IPS-15b (cell line): ENCODE measurements around the gene MRPL53.

Experiments used
- H3K27me3 ChIP-seq: one replicate; pipeline ENCODE4 v1.6.1; 2013; ENCODE audit warnings: low read length; ENCODE audit not compliant: control insufficient read depth, insufficient read depth
- H3K36me3 ChIP-seq: one replicate; pipeline ENCODE4 v1.6.1; 2013; ENCODE audit warnings: low read length; ENCODE audit not compliant: control insufficient read depth, insufficient read depth
- H3K4me1 ChIP-seq: one replicate; pipeline ENCODE4 v1.6.1; 2013; ENCODE audit warnings: mild to moderate bottlenecking, low read length; ENCODE audit not compliant: control insufficient read depth, insufficient read depth
- H3K4me3 ChIP-seq: one replicate; pipeline ENCODE4 v1.5.1; 2013; ENCODE audit warnings: low read depth, low read length
- H3K9ac ChIP-seq: one replicate; pipeline ENCODE4 v1.6.1; 2013; ENCODE audit warnings: low read depth, mild to moderate bottlenecking, low read length
- H3K9me3 ChIP-seq: one replicate; pipeline ENCODE4 v1.6.1; 2013; ENCODE audit warnings: mild to moderate bottlenecking, low read length; ENCODE audit not compliant: control insufficient read depth, insufficient read depth

Gene MRPL53

DNA sequence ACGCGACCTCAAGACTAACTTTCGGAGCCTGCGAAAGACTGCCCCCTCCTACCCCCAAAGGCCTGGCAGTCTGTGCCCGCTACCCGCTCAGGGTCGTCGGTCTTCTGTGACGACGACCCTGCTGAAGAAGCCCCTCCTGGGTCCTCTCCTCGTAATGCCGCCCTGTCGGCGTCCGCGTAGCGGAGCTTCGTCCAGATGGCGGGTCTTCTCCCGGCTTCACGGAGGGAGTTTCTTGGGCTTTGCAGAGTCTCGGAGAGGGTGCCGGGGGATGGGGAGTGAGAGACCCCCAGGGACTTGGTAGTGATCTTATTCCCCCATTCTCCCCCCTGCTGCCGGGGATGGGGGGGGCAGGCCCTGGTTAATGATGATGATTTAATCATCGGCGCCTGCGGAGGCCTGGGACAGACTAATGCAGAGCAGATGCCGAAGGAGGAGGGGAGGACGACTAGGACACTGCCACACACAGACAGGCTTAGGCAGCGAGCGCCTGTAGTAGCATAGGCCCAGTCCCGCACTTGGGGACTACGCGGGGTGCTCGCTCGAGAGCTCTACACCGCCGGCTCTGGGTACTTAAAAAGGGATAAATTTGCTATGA is 35.5 kb upstream of the MRPL53 start:
- Histone ChIP-seq H3K9me3 (no peaks in the 10 kb centered on the region), H3K27me3 (peaks cover 83% of the 10 kb centered on the region), H3K36me3 (peaks cover 4% of the 10 kb centered on the region), H3K4me3 (peak overlapping the region; percentile 93), H3K4me1 (peaks cover 3% of the 10 kb centered on the region), H3K9ac (peak overlapping the region; percentile 81)

DNA sequence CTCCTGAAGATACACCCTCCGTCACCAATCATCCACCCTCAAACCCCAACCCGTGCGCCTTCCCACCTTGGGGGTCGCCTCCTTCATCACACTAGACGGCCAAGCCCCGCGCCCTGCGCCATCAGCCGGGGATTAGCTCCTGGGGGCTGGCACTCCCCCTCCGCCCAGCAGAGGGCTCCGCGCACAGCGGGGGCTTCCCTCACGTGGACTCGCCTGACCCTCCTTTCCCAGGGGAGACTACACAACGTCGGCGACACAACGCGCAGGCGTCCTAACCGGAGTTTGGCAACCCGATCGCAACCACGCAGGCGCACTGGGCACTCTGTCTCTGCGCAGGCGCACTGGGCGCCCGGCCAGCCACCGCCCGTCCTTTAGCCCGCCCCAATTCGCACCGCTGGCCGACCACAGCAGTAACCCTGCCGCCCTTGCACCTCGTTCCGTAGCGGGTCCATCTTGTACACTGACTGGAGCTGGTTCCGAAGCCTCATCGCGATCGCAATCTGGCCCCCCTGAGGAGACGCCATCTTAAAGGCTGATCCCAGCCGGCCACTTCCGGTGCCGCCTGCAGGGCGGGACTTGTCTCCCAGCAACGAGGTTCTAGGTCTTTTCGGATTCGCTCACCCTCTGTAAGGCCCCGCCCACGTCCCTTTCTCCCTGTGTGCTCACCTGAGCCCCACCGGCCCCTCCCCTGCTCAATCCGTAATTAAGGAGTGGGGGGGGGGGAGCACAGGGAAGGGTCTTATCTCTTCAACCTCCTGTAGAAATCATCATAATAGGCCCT is 34.9 kb upstream of the MRPL53 start, which contains the start of gene PCGF1:
Gene PCGF1 (minus strand): TSS at position 551 of the 781 bp plus-strand sequence. CDS start 27 bp downstream, at position 524.
- Histone ChIP-seq H3K4me1 (peaks cover 3% of the 10 kb centered on the region), H3K9me3 (no peaks in the 10 kb centered on the region), H3K36me3 (peaks cover 4% of the 10 kb centered on the region), H3K27me3 (peaks cover 83% of the 10 kb centered on the region), H3K9ac (peak within 1 kb of the TSS; percentile 84), H3K4me3 (peak within 1 kb of the TSS; percentile 93)

DNA sequence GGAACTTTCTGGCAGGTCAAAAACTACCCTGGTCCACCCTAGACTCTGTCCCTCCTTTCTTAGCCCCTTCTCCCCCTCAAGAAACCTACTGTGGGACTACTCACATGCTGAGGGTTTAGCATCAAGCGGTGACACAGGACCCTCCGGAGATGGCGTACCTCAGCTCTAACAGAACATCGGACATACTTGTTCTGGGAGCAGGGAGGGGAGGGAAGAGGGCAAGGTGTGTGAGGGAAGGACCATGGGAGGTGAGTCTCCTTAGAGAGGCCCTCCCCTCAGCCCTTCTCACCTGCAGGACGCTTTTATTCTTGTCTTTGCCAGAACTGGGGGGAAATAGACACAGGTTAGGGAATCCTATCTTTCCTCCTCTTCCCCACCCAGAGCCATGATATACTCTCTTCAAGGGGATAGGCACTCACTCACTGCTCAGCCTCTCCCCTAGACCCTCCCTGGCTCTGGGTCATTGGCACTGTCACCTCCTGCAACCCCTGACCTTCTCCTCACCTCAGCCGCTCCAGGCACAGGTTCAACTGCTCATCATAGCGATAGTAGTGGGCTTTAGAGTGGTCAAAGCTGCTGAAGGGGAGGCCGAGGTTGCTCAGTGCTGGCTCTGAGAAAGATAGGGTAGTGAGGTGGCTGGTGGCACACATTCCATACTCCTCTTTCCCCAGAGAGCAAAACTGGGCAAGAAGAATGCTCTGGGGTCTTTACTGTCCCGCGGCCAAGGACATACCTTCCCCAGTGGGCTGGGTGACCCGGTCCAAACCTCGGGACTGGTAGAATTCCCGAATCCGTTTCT is 33.2 kb upstream of the MRPL53 start:
- H3K9me3 ChIP-seq: no peaks in the 10 kb centered on the region
- H3K36me3 ChIP-seq: peaks cover 4% of the 10 kb centered on the region
- H3K4me1 ChIP-seq: peaks cover 3% of the 10 kb centered on the region
- no peak overlapping the region for H3K9ac ChIP-seq
- H3K27me3 ChIP-seq: peaks cover 83% of the 10 kb centered on the region
- H3K4me3 ChIP-seq: no peak overlapping the region

DNA sequence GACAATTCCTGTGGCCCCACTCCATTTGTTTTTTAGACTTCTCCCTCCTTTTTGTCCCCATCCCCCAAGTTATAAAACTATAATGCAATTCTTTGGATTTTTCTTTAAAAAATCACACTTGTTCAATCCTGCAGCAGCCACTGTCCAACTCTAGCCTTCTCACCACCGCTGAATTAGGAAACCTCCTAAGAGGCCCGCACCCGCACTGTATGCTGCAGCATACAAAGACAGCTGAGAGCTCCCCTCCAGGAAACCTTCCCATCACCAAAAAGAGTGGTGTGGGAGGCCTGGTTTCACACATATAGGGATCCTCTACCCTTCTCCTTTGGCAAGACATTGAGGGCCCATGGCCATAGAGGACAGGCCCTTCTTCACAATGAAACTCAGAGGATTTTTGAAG is 32.1 kb upstream of the MRPL53 start:
- Histone ChIP-seq H3K27me3 (peaks cover 83% of the 10 kb centered on the region), H3K9me3 (no peaks in the 10 kb centered on the region), H3K36me3 (peaks cover 4% of the 10 kb centered on the region), H3K4me3 (peak overlapping the region; percentile 48), H3K9ac (no peak overlapping the region), H3K4me1 (peaks cover 3% of the 10 kb centered on the region)

DNA sequence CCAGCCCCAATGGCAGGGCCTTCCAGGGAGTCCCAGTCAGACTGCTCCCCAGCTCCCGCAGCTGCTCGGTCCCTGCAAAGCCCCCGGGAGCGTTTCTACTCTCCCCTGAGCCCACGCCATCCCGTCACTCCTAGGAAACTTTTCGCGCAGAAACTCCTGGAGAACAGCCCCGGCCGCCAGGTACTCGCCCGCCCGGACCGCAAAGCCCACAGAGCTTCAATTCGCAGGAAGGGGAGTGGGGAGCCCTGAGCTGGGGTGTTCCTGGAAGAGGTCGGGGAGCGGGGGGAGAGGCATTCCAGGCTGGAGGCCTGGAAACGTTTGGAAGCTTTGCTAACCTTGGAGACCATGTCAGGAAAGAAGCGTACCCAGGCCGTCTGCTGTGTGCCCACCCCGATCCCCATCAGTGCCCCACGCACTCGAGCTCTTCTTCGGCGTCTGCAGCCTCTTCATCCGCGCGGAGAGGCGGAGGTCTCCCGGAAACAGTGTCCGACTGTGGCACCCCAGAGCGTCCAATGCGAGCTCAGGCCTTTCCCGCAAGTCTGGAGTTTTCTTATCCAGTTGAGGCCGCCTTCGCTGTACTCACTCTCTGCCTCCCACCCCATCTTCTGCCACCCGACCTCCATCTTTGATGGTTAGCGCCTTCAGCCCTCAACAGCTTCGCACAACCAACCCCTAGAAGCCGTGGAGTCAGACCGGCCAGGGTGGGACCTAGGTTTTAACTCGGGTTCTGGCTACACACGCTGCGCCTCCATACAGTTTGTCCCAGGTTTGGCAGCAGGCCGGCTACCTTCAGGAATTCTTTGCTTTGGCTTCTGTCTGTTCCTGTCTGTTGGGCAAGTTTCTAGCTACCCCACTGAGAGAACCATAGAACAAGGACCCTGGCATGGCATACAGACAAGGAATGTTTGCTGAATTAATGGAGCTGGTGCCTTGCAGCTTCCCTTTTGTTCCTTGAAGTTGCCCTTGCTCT is 31.3 kb upstream of the MRPL53 start:
- H3K27me3 ChIP-seq: peaks cover 83% of the 10 kb centered on the region
- peak overlapping the region; percentile 60 for H3K9ac ChIP-seq
- H3K36me3 ChIP-seq: peaks cover 4% of the 10 kb centered on the region
- peaks cover 3% of the 10 kb centered on the region for H3K4me1 ChIP-seq
- H3K9me3 ChIP-seq: no peaks in the 10 kb centered on the region
- peak overlapping the region; percentile 48 for H3K4me3 ChIP-seq

DNA sequence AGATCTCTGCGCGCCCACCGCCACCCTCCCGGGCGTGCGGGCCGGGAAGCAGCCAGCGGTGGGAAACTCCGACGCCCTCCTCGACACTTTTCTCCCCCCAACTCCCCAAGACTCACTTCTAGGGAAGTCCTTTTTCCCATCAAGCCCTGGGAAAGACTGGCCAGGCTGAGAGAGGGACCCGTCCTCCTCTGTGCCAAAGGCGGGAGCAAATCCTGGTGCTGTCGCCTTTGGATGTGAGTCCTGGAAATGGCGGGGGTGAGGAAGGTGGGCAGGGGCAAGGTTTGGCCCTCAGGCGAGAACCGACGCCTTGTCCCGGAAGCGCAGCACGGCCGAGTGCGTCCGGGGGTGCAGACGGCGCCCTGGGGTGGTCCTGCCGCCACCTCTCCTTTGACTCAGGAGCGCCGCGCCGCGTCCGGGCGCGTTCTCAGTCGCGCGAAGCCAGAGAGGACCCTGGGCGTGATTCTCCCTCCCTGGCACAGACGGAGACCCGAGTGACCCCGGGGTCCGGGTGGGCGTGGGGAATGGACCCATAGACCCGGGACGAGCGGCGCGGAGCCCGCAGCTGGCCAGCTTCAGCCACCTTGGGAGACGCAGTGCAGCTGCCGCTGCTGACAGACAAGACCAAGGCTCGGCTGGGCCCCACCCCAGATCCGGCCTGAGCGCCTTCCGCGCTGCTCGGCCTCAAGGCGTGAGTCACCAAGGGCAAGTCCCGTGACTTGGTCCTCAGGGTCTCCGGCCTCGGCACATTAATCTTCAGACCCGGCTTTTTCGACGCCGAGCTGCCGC is 30.4 kb upstream of the MRPL53 start:
- Histone ChIP-seq H3K9ac (peak overlapping the region; percentile 60), H3K4me3 (peak overlapping the region; percentile 48), H3K27me3 (peaks cover 84% of the 10 kb centered on the region), H3K36me3 (peaks cover 4% of the 10 kb centered on the region), H3K9me3 (no peaks in the 10 kb centered on the region), H3K4me1 (peaks cover 3% of the 10 kb centered on the region)

DNA sequence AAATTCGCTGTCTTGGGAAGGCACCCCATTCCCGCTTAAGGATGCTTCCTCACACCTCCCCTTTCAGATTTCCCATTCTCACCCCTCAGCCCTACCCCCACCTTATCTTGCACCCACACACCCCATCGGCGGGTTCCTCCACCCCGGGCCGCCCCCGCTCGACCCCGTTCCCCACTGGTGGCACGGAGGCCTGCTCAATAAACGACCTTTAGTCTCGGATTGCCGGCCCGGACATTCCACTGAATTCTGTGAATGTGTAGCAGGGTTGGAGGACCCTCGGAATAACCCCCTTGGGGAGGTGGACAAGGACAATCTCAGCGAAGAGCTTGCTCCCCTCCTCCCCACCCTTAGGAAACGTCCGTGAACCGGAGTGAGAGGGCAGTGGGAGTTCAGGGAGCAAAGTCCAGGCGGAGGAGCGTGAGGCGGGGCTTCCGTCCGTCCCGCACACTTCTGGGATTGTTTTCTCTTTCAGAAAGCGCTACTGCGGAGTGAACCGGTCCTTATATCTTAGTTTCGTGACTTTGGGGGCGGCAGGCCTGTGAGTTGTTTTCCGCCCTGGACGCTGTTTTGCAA is 29.8 kb upstream of the MRPL53 start:
- H3K27me3 ChIP-seq: peaks cover 91% of the 10 kb centered on the region

DNA sequence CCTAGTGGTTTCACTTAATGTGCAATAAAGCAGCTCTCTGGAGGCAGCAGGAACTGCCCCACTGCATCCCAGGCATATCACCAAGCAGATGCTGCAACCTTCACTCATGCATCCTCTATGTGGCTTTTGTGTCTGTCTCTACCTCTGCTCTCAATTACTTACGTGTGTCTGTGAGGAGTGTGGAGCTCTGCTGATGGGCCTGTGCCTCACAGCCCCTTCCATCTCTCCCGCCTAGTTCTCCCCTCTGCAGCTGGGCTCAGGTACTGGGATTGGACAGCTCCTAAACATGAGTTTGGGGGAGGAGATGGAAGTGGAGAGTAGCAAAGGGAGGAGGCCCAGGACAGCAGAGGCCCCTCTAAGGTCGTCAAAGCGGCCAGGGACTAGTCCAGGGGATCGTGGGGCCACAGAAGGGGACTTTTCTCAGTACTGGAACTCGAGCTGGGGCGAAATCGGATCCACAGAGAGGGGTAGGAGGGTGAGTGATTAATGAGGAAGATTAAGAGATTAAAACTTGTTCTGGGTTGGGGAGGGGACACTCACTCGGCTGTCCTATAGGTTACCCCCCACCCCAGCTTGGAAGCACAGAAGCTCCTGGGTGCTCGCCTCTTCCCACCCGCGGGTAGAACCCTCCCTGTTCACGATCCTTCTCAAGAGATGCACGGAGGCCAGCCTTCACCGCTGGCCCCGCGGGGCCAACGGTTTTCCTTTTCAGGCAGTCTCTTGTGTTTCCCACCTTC is 29.0 kb upstream of the MRPL53 start:
- Histone ChIP-seq H3K9ac (no peak overlapping the region), H3K4me3 (peak overlapping the region; percentile 48), H3K9me3 (no peaks in the 10 kb centered on the region), H3K36me3 (peaks cover 4% of the 10 kb centered on the region), H3K4me1 (peaks cover under 1% of the 10 kb centered on the region), H3K27me3 (peaks cover 95% of the 10 kb centered on the region)

More for the DNA sequence above, 29.8 kb upstream of the MRPL53 start:
- peak overlapping the region; percentile 48 for H3K4me3 ChIP-seq
- no peaks in the 10 kb centered on the region for H3K9me3 ChIP-seq
- H3K4me1 ChIP-seq: peaks cover 3% of the 10 kb centered on the region
- peaks cover 4% of the 10 kb centered on the region for H3K36me3 ChIP-seq
- no peak overlapping the region for H3K9ac ChIP-seq

DNA sequence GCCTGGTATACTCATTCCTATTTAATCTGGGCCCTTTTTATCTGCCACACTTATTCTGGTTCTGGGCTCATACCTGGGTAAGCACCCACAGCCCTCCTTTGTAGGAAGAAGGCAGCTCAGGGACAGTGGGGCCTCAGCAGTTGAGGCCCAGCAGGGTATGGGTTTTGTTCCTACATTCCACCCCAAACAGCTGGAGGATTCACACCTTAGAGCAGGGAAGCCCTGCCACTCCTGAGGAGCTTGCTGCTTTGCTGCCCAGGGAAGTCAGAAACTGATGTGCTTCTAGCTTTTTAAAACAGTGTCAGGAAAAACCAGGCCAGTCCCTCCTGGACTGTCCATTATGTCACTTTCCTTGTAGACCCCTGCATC is 28.1 kb upstream of the MRPL53 start:
- no peaks in the 10 kb centered on the region for H3K9me3 ChIP-seq
- H3K4me1 ChIP-seq: no peaks in the 10 kb centered on the region
- peak overlapping the region; percentile 41 for H3K4me3 ChIP-seq
- peaks cover 100% of the 10 kb centered on the region for H3K27me3 ChIP-seq
- peaks cover 4% of the 10 kb centered on the region for H3K36me3 ChIP-seq
- H3K9ac ChIP-seq: no peak overlapping the region
